Measurements from ENCODE around the gene ATP5F1C.
A peak's percentile ranks its signal among the peaks of the same experiment; 100 is the strongest.

Gene ATP5F1C

DNA sequence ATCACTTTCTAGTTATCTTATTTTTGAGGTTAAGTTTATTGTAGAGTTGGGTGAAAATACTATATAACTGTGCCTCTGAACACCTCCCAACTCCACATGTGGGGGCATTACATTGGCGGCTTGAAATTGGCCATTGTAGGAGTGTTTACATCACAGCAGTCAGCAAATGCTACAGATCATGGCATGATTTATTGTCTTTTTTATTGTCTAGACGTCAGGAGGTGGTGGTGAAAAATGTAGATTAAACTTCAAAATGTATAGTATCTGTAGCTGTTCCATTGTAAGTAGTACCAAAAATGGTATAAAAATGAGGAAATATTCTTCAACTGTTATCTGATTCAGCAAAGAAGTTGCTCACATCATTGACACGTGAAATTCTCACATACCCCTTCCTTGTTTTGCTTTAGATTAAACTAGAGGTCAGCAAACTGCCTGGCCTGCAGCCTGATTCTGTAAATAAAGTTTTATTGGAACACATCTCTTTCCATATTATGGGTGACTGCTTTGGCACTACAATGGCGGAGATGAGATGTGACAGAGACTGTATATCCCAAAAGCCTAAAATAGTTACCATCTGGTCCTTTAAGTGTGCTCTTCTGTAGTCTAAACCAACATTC is 65.4 kb downstream of the ATP5F1C start:
- DNase-seq: peak; percentile 44

DNA sequence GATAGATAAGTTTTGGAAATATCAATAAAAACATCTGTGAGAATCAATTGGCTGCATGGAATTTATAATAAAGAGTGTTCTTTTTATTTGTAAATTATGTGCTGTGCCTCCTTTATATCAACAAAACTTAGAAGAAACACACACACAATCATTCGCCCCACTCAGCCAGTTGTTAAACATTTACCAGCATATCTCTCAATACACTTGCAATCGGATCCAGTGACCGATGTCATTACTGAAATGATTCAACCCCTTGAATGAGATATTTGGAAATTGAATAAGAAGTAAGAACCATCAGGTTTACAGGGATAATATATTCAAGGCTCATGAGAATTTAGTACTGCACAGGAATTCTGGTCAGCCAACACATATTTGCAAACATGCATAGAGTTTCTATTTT is 65.9 kb downstream of the ATP5F1C start:
- DNase-seq: no peak

DNA sequence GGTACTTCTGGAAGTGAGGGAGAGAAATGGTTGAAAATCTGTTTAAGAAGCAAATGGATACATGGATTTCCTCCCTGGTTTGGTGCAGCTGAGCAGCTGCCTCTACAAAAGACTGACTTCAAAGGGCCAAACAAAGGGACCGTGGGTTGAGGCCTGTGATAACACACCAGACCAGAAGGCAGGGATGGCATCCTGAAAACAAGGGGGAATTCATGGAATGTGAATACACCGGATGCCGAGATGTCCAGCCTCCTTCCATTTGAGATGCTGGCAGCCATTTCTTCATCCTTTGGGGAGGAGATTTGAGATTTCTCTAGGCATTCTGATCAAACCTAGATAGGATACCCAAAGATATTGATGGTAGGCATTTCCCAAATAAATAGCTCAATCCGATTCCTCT is 67.2 kb downstream of the ATP5F1C start:
- no peak for DNase-seq

DNA sequence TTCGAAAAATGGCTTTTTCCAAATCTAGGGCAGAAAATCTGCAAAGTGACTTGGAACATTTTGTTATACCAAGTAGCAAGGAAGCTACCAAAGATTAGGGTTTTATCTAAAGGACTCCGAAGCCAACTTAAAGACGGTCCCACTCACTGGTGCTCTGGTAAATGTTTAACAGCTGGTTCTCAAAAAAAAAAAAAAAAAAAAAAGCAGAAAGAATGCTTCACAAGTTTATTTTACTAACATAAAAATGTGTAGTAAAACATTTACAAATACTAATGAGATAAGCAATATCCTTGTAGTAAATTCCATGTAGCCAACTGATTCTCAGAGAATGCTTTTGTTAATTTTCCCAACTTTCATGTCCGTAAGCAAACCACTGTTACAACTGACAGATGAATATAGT is 68.7 kb downstream of the ATP5F1C start:
- no peak for DNase-seq

- DNase-seq: no peak
Observed at GRCh38 chr10:7857262-7857661, 69.3 kb downstream of the ATP5F1C start.
